GM21390 (cell line): Measurements from ENCODE around the gene CNTNAP2.

Experiments
- ATAC-seq: cut with Tn5 transposase; IDR thresholded peaks from one replicate; pipeline ENCODE4 v1.9.1; 2021; ENCODE audit not compliant: unreplicated experiment

CNTNAP2 gene

DNA sequence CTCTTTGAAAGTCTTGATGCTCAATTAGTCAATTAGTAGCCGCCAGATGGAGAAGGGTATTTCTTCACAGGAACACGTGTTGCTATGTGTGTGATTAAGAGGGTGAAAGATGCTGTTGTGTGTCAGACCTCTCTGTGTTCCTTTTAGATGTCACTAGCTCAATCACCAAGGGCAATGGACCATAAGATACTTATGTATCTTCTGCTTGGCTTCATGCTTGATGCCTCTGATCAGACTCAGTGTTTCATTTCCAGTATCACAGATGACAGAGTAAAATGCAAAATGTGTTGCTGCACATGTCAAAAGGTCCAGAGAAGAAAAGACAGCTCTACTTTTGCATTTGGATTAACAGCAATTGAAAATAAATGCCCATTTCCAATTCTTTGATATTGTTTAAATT lies 865.9 kb downstream of the CNTNAP2 start:
- ATAC-seq = no peak

DNA sequence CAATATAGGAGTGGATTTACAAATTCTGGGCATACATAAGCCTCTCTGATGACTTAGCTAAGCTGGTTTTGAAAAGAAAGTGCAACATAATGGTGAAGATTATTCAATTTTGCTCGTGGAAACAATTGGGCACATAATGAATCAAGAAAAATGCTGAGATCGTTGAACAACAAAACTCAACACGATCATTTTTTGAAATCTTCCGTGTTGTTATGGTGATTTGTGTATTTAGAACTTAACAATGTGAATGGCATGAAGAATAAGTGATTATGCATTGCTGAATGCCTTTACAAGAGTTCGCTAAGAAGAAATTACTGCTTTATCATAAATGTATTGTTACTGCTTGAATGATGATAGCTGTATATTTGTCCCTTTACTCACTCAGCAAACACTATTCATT lies 875.0 kb downstream of the CNTNAP2 start:
- no peak for ATAC-seq

DNA sequence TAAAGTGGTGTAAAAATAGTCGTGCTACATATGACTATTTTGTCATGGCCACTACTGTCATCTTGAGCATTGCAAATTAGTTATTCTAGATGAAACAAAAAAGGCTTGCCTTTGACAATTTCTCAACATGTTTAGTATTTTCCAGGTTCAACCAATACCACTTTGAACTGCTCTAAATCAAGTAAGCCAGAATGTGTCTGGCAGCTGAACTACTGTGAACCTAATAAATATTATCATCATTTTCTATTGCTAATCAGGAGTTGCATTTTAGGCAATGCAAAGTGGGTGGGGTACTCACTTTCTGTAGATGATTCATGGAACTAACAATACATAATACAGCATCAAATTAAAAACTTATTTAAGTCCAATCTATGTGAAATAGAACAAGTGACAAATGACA lies 877.2 kb downstream of the CNTNAP2 start:
- ATAC-seq = no peak

DNA sequence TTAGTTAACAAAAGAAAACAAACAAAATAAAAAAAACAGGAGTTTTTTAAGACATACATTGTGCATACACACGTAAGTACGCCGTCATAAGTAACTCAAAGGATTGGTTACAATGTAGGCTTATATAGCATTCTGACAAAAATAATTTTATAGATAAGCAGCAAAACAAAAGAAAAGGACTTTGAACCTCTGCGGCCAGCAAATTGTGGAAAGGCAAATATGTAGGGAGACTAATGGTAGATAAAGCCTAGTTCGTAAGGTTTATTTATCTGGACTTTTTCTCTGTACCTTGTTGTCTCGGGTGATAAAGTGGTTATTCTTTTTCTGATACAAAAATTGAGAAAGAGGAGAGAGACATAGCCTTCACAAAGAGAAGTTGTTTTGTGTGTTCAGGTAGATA lies 891.9 kb downstream of the CNTNAP2 start:
- ATAC-seq = no peak

DNA sequence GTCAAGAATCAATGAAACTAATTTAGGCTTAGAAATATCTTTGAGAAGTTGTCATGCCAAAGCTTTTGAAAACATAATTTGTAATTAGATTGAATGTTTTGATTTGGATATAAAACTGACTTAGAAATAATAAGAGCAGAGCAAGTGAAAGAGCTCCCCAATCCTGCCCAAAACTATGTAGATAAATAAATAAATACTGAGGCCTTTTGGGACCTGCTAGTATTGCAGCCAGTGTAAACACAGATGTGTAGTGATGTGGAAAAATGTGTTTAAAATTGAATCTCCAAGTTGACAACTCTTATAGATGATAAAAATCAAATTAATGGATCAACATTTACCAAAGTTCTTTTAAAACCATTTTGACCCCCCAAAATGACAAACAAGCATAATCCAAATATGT lies 896.1 kb downstream of the CNTNAP2 start:
- no peak for ATAC-seq

DNA sequence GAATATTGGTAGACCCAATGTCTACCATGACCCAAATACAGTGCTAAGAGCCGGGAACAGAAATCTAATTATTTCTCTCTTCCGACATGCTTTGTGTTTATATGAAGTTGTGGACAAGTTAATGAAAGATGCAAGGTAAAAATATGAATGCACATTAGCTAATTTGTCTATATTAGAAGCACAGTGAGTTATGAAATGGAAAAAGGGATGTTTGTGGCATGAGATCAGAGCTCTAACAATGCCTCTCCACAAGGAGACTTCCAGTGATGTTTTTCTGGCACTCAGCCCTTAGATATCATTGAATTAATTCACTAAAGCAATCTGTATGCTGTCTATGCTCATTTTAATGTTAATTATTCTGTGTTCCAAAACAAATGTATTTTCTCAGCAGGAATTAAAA lies 897.2 kb downstream of the CNTNAP2 start:
- no peak for ATAC-seq

DNA sequence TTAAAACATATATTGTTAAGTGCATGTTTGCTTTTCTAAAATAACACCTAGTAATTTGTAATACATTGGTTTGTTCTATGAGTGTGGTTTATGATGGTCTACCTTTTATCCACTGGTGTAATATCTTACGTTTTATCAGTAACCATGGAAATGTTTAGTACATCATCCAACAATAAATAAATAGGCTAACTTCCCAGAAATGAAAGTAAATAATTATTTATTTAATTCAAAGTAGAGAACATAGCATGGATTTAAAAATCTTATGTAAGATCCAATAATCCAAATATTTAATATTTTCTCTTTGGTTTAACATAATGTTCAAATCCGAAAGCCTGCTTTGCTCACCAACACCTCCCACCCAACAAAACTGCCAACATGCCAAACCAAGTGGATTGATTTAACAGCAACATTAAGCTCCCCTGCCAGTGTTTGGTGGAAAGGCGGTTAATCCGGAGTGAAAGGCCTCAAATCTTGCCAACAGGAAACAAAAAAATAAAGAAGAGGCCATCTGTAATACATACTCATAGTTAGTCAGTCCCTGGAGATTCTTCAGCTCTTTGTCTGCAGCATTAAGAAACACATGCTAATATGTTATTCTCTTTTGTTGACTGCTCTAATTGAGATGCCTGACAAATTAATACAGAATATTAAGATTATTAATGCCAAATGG lies 897.8 kb downstream of the CNTNAP2 start:
- ATAC-seq = no peak

DNA sequence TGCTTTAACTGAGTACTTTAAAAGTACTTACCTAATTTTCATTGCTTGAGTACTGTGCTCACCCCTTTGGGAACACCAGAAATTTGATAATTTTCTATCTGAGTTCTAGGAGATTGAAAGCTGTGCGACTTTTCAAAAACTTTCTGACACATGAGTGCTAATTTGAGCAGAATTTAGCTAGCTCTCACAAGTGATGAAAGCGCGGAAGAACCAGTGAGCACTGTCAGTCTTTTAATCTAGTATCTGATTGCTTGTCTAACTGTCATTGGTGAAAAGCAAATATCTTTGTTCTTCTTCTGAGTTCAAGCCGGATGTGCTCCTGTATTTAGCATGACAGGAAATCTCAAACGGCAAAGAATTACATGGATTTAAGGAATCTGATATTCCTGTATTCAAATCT lies 899.4 kb downstream of the CNTNAP2 start:
- no peak for ATAC-seq

DNA sequence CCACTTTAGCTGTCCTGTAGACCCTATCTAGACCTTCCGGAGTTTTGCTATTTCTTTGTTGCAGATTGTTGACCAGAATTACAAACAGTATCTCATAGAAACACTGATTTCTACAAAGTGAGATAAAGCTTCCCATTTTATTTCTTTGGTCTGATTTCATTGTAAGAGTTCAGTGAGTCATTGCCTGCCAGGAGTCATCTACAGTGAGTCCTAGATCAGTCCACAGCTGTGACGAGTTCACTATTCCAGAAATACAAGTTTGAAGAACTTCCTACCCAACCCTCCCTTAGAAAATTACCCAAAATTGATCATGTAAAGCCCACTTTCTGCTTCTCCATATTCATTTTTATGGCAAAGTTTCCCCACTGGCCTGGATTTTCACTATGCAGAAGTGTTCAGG lies 905.5 kb downstream of the CNTNAP2 start:
- no peak for ATAC-seq

DNA sequence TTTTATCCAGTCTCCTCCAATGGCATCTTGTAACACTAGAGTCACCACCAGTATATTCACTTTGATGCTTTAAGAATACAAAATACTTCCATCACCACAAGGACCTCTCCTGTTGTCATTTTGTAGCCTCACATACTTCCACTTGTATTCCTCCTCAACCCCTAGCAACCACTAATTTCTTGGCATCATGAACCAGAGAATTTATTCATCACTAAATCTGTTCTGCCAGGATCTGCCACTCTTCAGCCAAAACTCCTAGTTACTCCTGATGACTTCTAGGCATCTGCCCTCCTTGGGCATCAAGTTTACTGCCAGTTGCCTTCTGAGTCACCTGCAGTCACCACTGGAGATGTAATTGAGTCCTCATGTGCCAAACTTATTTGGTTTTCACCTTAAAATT lies 906.8 kb downstream of the CNTNAP2 start:
- ATAC-seq = no peak

DNA sequence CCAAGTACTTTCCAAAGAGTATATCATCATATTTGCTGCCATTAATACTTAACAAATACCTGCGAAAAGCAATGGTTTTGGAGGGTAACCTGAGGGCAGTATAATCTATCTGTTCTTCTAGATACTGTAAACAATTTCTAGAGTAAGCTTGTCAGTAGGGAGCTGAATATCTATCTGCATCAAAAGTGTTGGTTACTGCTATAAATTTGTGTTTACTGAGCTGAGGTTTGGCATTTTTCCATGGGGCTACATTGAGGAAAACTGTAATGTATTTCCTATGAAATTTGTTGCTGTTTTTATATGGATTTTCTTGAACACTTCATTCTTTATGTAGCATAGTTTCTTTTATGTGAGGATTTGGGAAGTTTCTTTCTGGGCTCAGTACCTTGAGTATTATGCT lies 913.4 kb downstream of the CNTNAP2 start:
- ATAC-seq = no peak

DNA sequence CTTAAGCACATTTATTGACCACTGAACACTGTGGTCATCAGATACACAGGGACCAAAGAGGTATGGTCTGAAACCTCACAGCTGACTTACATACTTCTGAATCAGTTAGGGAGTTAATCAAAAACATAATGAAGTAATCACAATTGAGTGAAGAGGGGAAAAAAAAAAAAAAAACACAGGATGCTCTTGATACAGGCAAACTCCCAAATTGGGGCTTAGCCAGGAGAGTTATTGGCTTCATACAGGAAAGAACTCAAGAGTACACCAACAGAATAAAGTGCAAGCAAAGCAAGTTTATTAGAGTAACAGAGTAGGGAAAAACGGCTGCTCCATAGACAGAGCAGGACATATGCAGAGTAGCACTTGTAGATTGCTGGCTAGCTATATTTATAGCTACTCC lies 917.0 kb downstream of the CNTNAP2 start:
- ATAC-seq = no peak

DNA sequence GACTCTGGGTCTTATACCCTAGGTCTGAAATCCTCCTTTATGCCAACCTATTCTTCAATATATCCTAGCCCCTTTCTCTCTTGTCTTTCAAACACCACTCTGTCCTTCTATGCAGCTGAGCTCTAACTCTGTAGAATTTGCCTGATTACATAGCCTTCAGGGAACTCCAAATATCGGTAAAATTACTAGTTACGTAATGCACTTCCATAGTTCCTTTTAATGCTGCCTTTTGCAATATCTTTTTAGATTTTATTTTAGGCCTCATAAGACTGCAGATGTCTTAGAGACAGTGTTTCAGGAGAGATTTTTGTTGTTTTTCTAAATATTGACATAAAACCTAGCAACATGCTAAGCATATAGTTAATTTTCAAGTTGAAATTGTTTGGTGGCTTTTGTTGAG lies 924.8 kb downstream of the CNTNAP2 start:
- ATAC-seq = no peak

DNA sequence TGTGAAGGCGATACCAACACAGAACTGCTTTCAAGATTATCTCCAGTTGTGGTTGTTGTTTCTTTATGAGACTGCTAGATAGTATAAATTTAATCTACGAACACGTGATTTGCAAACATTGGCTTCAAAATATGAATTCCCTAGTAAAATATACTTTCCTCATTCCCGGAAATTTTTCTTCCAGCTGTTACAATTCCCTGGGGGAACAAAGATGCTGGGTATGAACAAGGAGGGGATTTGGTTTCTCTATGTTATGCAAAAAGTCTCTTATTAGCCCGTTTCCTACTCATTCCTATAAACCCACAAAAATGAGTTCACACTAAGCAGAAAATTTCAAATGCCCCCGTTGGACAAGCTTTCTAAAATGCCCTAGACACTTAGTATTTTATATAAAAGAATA lies 928.3 kb downstream of the CNTNAP2 start:
- no peak for ATAC-seq

DNA sequence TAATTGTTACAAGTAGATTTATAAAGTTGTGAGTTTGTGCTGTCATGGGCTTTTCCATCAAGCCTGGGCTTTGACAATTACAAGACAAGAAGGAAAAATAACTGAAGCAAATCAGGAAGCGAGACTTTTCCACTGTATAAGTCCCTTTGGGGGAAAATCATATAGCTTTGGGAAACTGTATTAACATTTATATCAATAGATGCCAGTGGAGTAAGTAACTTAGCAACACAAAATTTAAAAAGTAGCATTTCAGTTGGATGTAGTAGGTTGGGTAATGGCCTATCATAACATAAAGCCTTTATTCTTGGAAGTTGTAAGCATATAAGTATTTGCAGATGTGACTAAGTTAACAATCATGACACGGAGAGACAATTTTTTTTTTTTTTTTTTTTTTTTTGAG lies 931.1 kb downstream of the CNTNAP2 start:
- no peak for ATAC-seq

DNA sequence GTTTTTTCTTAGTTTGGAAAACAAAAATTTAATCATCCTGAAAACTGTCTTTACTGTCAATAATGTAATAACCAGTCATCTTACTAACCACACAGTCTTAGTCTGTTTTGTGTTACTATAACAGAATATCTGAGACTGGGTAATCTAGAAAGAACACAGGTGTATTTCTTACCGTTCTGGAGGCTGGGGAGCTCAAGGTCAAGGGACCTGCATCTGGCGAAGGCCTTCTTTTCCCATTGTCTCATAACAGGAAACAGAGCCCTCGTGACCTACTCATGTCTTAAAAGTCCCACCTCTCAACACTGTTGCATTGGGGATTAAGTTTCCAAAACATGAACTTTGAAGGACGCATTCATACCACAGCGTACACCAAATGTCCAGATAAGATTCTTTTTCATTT lies 932.3 kb downstream of the CNTNAP2 start:
- ATAC-seq = no peak

DNA sequence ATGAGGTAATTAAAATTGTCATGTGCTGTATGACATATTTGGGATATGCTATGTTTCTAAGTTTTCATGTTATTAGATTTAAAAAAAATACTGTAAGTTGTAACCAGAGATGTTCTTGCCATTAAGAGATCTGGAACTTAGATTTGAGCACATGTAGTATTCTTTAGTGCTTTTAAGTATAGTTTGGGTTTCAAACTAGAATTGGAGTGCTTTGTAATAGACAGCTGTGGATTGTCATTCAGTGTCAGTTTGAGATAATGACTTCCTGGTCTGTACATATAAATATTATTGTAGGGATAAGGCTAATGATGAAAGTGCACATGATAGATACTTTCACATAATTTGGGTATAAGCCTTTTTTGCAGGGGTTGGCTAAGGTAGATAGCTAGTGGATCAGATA lies 936.2 kb downstream of the CNTNAP2 start:
- ATAC-seq = no peak

DNA sequence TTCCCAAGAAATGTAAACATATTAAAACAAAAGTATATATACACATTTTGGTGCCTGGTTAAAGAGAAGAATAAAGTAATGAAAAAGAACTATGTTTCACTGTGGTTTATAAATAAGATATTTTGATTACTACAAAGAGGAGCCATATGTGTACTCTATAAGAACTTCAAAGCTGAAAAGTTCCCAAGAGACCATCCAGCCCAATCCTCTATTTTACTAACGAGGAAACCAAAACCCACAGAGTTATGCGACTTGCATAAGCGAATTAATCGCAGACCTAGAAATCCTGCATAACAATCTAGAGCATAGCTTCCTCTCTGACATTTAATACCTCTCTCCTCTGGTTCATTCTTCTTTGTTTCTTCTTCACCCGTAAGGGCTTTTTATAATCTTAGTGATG lies 937.1 kb downstream of the CNTNAP2 start:
- no peak for ATAC-seq

DNA sequence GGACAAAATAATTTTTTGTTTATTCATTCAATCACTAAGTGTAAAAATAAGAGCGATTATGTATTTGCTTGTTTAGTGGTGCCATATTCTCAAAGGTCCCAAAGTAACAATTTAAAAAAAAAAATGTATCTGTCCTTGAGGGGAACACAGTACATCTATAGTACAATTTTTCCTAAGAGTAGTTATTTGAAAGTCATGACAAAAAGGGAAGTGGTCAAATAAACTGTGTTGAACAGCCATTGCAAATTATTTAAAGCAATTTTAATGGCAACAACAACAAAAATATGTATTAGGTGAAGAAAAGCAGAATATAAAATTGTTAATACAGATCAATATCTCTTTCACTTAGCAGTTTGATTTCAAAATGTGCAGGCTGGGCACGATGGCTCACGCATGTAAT lies 943.5 kb downstream of the CNTNAP2 start:
- no peak for ATAC-seq

DNA sequence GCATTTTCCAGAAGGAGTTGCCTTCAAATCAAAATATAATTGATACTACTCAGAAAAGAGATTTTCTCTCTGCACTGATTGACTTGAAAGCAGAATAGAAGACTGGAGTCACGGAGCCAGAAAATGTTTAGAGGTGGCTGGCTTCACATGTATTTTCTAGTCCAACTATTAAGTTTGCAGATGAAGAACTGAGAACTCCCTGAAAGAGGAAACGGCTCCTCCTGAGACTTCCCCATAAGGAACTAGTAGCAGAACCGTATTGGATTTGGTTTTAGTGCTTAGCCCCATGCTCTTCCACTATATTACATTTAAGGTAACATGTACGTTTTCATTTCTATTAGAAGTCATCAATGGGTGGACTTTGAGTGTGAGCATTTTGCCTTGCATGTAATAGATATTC lies 946.3 kb downstream of the CNTNAP2 start:
- no peak for ATAC-seq

DNA sequence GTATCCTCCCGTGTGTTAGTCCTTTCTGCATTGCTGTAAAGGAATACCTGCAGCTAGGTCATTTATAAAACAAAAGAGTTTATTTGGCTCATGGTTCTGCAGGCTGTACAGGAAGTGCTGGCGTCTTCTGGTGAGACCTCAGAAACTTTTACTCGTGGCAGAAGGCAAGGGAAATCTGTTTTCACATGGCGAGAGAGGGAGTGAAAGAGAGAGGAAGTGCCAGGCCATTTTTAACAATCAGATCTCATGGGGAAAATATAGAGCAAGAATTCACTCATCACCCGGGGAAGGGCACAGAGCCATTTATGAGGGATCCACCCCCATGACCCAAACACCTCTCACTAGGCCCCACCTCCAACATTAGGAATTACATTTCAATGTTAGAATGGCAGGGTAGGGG lies 952.2 kb downstream of the CNTNAP2 start:
- ATAC-seq = no peak

DNA sequence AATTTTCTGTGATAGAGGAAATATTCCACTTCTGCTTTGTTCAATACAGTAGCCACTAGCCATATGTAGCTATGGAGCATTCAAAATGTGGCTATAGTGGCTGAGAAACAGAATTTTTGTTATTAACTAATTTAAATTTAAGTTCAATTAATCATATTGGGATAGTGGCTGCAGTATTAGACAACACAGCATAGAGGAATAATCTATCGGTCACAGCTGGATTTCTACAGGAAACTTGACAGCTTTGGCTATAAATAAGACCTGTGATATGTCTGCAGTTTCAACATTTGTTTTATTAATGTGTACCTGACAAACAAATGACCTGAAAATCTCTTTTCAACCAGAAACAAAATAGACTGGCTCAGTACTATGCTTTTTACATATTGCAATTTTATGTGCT lies 953.2 kb downstream of the CNTNAP2 start:
- ATAC-seq = no peak

DNA sequence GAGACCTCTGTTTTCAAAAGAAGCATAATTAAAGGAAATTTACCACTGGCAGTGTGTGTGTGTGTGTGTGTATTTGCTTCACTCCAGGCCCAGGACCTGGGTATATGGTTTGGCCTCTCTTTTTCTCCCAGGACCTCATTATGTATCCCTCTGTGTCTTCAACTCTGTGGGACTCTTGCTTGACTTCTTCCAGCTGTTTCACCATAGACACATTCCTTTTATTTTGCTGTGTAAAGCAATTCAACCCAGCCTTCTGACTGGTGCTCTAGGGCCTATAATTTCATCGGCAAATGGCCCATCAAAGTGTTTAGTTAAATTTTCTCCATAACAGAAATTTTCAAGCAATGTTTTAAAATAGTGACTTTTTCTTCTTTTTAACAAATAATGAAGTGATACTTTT lies 954.3 kb downstream of the CNTNAP2 start:
- ATAC-seq = no peak

DNA sequence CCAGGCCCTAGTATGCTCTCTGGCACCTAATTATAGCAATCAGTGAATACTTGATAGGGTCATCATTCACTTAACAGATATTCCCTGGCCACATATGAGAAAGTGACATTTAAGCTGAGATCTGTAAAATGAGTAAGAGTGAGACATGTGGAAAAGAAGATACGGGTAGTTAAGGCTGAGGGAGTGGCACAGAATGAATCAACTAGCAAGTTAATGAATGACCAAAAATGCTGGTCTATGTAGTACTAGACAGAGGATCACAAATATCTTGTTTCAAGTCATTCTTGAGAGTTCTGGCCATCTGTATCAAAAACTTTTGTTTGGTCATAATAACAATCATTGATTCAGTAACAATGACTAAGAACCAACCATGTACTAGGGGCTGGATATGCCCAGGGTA lies 954.9 kb downstream of the CNTNAP2 start:
- no peak for ATAC-seq
